ENCODE data around the gene OR2B2. TPM values are rescaled to one million over a fixed set of nuclear protein-coding genes. Genes with fewer than 3 reads are reported as not detected.

Gene OR2B2
- total RNA-seq, 2 experiments from 2014 or later = not detected

DNA sequence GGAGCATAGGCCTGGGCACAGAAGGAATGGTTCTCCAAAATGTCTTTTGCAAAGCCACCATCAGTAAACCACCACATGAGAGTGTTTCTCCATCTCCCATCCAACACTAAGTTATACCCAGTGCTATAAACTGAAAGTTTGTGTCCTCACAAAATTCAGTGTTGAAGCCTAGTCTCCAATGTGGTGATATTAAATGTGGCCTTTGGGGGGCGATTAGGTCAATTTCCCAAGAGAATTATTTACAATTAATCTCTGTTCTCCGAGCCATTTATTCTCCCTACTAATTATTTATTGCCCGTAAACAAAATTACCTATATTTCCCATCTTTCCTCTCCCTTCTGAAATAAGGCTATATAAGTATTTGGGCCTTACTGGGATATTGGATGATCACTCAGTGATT lies 26.1 kb downstream of the OR2B2 start:
- TF ChIP-seq, protein P1, sequence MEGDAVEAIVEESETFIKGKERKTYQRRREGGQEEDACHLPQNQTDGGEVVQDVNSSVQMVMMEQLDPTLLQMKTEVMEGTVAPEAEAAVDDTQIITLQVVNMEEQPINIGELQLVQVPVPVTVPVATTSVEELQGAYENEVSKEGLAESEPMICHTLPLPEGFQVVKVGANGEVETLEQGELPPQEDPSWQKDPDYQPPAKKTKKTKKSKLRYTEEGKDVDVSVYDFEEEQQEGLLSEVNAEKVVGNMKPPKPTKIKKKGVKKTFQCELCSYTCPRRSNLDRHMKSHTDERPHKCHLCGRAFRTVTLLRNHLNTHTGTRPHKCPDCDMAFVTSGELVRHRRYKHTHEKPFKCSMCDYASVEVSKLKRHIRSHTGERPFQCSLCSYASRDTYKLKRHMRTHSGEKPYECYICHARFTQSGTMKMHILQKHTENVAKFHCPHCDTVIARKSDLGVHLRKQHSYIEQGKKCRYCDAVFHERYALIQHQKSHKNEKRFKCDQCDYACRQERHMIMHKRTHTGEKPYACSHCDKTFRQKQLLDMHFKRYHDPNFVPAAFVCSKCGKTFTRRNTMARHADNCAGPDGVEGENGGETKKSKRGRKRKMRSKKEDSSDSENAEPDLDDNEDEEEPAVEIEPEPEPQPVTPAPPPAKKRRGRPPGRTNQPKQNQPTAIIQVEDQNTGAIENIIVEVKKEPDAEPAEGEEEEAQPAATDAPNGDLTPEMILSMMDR (IDR thresholded peaks at IDR 0.05) = no peak
- no peaks in the 10 kb centered on the region for H3K27me3 ChIP-seq (ENCODE audit: control insufficient read depth in 1 of 2, insufficient read depth in 2 of 2, low read length in 2 of 2)
- no peaks in the 10 kb centered on the region for H3K9me3 Mint-ChIP-seq
- peaks cover 0 to 9% of the 10 kb centered on the region in 2 experiments for H3K9me3 ChIP-seq (ENCODE audit: control insufficient read depth in 1 of 2, insufficient read depth in 1 of 2, low read length in 2 of 2)
- H3K4me1 ChIP-seq (ENCODE audit: insufficient read depth, low read length) = peaks cover 17% of the 10 kb centered on the region
- intact Hi-C loops (cut with DNase I, micrococcal nuclease) = no loop called here
- H3K27ac Mint-ChIP-seq = no peak overlapping the region
- H3K27ac ChIP-seq (ENCODE audit: low read depth in 1 of 2, low read length in 2 of 2) = no peak overlapping the region
- no peaks in the 10 kb centered on the region for H3K36me3 Mint-ChIP-seq (ENCODE audit: low read depth)
- H3K4me3 Mint-ChIP-seq = no peak overlapping the region
- POLR2A ChIA-PET = interaction anchor here (5.5 kb wide), 1 partner anchor 49 kb away, joined by 146 read pairs; a partner anchor contains a TSS
- H3K27me3 Mint-ChIP-seq = no peaks in the 10 kb centered on the region
- no peak for ATAC-seq (ENCODE audit: poor library complexity)
- no peak overlapping the region for H3K4me3 ChIP-seq (ENCODE audit: low read length)
- no peak for DNase-seq
- CTCF ChIA-PET = no interaction called here
- peaks cover 9% of the 10 kb centered on the region for H3K4me1 Mint-ChIP-seq (ENCODE audit: low read depth)
- no peaks in the 10 kb centered on the region for H3K36me3 ChIP-seq (ENCODE audit: insufficient read depth, low read length)

DNA sequence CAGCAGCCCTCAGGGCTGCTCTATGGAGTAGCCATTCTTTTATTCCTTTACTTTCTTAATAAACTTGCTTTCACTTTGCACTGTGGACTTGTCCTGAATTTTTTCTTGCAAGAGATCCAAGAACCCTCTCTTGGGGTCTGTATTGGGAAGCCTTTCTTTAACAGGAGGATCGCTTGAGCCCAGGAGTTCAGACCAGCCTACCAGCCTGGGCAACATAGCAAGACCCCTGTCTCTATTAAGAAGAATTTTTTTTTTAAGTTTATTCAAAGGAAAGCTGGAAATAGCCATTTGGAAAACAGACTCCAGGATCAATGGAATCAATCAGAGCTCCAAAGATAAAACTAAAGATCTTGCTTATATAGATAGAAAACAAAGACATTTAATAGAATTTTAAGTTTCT lies 29.1 kb downstream of the OR2B2 start:
- ATAC-seq (ENCODE audit: poor library complexity) (no peak), DNase-seq (no peak)
- ChIA-PET POLR2A (interaction anchor here (0.8 to 1.5 kb wide), 3 partner anchors 10 to 11 kb away, joined by 3 to 6 read pairs (median 4); a partner anchor contains a TSS), CTCF (no interaction called here)
- H3K27ac Mint-ChIP-seq = no peak overlapping the region
- Histone ChIP-seq H3K27me3 (ENCODE audit: control insufficient read depth in 1 of 2, insufficient read depth in 2 of 2, low read length in 2 of 2) (no peaks in the 10 kb centered on the region), H3K27ac (ENCODE audit: low read depth in 1 of 2, low read length in 2 of 2) (no peak overlapping the region), H3K4me1 (ENCODE audit: insufficient read depth, low read length) (no peaks in the 10 kb centered on the region), H3K36me3 (ENCODE audit: insufficient read depth, low read length) (no peaks in the 10 kb centered on the region), H3K4me3 (ENCODE audit: low read length) (no peak overlapping the region), H3K9me3 (ENCODE audit: control insufficient read depth in 1 of 2, insufficient read depth in 1 of 2, low read length in 2 of 2) (no peaks in the 10 kb centered on the region)
- no peaks in the 10 kb centered on the region for H3K27me3 Mint-ChIP-seq
- TF ChIP-seq, protein P1 (IDR thresholded peaks at IDR 0.05) = no peak
- no peaks in the 10 kb centered on the region for H3K9me3 Mint-ChIP-seq
- H3K4me1 Mint-ChIP-seq (ENCODE audit: low read depth) = no peaks in the 10 kb centered on the region
- no peak overlapping the region for H3K4me3 Mint-ChIP-seq
- no peaks in the 10 kb centered on the region for H3K36me3 Mint-ChIP-seq (ENCODE audit: low read depth)
- intact Hi-C loops (cut with DNase I, micrococcal nuclease) = no loop called here

DNA sequence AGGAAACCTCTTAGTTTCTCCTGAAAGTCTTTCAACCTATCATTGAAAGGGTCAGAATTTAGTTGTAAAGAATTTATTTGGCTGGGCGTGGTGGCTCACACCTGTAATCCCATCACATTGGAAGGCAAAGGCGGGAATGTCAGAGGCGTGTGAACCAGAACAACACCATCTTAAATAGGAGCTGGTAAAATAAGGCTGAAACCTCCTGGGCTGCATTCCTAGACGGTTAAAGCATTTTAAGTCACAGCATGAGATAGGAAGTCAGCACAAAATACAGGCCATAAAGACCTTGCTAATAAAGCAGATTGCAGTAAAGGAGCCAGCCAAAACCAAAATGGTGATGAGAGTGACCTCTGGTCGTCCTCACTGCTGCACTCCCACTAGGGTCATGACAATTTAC lies 29.6 kb downstream of the OR2B2 start:
- no peaks in the 10 kb centered on the region for H3K4me1 Mint-ChIP-seq (ENCODE audit: low read depth)
- H3K9me3 Mint-ChIP-seq = no peaks in the 10 kb centered on the region
- no peaks in the 10 kb centered on the region for H3K36me3 Mint-ChIP-seq (ENCODE audit: low read depth)
- POLR2A ChIA-PET = interaction anchor here (0.8 to 1.5 kb wide), 3 partner anchors 9 to 10 kb away, joined by 3 to 6 read pairs (median 4); a partner anchor contains a TSS
- H3K36me3 ChIP-seq (ENCODE audit: insufficient read depth, low read length) = no peaks in the 10 kb centered on the region
- H3K27ac ChIP-seq (ENCODE audit: low read depth in 1 of 2, low read length in 2 of 2) = no peak overlapping the region
- no peaks in the 10 kb centered on the region for H3K27me3 Mint-ChIP-seq
- no peaks in the 10 kb centered on the region for H3K27me3 ChIP-seq (ENCODE audit: control insufficient read depth in 1 of 2, insufficient read depth in 2 of 2, low read length in 2 of 2)
- no peaks in the 10 kb centered on the region for H3K4me1 ChIP-seq (ENCODE audit: insufficient read depth, low read length)
- TF ChIP-seq, protein P1 (IDR thresholded peaks at IDR 0.05) = no peak
- no peak overlapping the region for H3K4me3 Mint-ChIP-seq
- intact Hi-C loops (cut with DNase I, micrococcal nuclease) = no loop called here
- no peak for DNase-seq
- H3K27ac Mint-ChIP-seq = no peak overlapping the region
- H3K4me3 ChIP-seq (ENCODE audit: low read length) = no peak overlapping the region
- no peak for ATAC-seq (ENCODE audit: poor library complexity)
- H3K9me3 ChIP-seq (ENCODE audit: control insufficient read depth in 1 of 2, insufficient read depth in 1 of 2, low read length in 2 of 2) = no peaks in the 10 kb centered on the region
- CTCF ChIA-PET = interaction anchor here (0.8 kb wide), 1 partner anchor 84 kb away, joined by 3 read pairs; no protein-coding TSS in a partner anchor

All from CD4-positive, alpha-beta T cell (primary cell).